GM23338 (cell line): ENCODE results near the gene CDK4.

Source experiments
- CTCF ChIP-seq, 2 experiments: fragments of 200-600 bp in 1 of 2; sonication (generic) in 1 of 2; conservative IDR thresholded peaks; 2 replicates each; pipeline versions ENCODE4 v1.5.1 to v1.6.1; 2016 to 2017; ENCODE audit warnings: antibody characterized with exemption in 2 of 2, low read depth in 2 of 2, mild to moderate bottlenecking in 2 of 2, moderate library complexity in 1 of 2
- JUNB ChIP-seq: IDR thresholded peaks from one replicate; pipeline ENCODE4 v1.6.1; 2016; ENCODE audit warnings: antibody characterized with exemption; ENCODE audit not compliant: unreplicated experiment

DNA sequence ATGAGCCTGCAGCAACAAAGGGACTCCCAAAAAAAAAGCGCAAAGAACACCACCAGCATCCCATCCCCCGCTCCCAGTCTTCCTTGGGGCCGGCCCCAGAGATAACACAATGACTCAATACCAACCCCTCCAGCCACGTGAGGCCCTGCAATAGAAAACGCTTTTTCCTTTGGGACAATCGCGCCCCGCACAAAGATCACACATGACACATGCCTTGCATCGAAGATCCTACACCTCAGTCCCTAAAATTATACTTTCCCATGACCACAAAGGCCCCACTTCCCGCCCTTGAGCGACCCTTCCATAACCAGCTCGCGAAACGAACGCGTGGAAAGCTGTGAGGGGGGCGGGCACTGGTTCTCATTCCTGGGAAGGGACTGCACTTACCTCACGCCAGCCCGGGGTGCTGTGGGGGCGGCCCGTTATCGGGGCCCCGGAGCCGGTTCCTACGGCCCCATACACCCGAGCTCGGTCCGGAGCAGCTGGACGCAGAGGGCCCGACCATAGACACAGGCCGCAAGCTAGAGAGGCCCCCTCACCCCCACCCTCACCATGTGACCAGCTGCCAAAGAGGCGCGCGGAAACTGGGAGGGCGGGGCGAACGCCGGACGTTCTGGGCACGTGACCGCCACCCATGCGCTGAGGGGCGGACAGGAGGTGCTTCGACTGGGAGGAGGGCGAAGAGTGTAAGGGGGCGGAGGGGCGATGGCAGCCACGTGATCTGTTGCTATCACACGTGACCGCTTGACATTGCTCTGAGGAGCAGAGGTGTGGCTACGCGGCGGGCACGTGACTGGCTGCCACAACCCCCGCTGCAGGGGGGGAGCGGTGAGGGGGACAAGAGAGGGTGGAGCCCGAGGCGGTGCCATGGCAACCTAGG, at the start of gene CDK4:
- TF ChIP-seq JUNB (no peak), CTCF (conservative IDR thresholded peaks at IDR 0.05; ENCODE audit: low read depth in 2 of 2) (no peak)
